GM23338 (cell line): ENCODE measurements around the gene CCDC187. TPM values are rescaled to one million over a fixed set of nuclear protein-coding genes. Genes with fewer than 3 reads are reported as not detected.
"Not testable (repeated sequence)": the region's sequence is repeated elsewhere in the genome, so short reads cannot be mapped to it uniquely, and the experiment has no call there.

Source experiments
- ATAC-seq: fragments of 200-7000 bp; cut with Tn5 transposase; 3 replicates; pipeline ENCODE4 v1.9.1; 2020
- DNase-seq: peaks from one replicate; pipeline ENCODE4 v3.0.0-alpha.2; 2015; ENCODE audit warnings: low spot score
- H2AFZ ChIP-seq: fragments of 200-600 bp; sonication (generic); 2 replicates; pipeline ENCODE4 v1.8.0; 2016; ENCODE audit warnings: antibody characterized with exemption, mild to moderate bottlenecking, moderate library complexity
- H3F3A ChIP-seq: fragments of 200-600 bp; sonication (generic); replicated peaks from 2 replicates; pipeline ENCODE4 v1.8.0; 2017; ENCODE audit warnings: antibody characterized with exemption, mixed run types, low read depth
- H3K27ac ChIP-seq: fragments of 200-600 bp; sonication (generic); 2 replicates; pipeline ENCODE4 v1.6.1; 2016; ENCODE audit warnings: low read depth
- H3K27me3 ChIP-seq: fragments of 200-600 bp; sonication (generic); 2 replicates; pipeline ENCODE4 v1.8.0; 2016; ENCODE audit warnings: mild to moderate bottlenecking, mixed run types, moderate library complexity; ENCODE audit not compliant: insufficient read depth
- H3K36me3 ChIP-seq: fragments of 200-600 bp; sonication (generic); 2 replicates; pipeline ENCODE4 v1.8.0; 2016; ENCODE audit warnings: mild to moderate bottlenecking; ENCODE audit not compliant: insufficient read depth
- H3K4me1 ChIP-seq: fragments of 200-600 bp; sonication (generic); 2 replicates; pipeline ENCODE4 v1.8.0; 2016; ENCODE audit warnings: mild to moderate bottlenecking, moderate library complexity; ENCODE audit not compliant: insufficient read depth
- H3K4me2 ChIP-seq: fragments of 200-600 bp; sonication (generic); 2 replicates; pipeline ENCODE4 v1.7.1; 2017; ENCODE audit warnings: mixed run types
- H3K4me3 ChIP-seq: fragments of 200-600 bp; sonication (generic); 2 replicates; pipeline ENCODE4 v1.6.1; 2016; ENCODE audit warnings: mixed run types
- H3K79me2 ChIP-seq: fragments of 200-600 bp; sonication (generic); replicated peaks from 2 replicates; pipeline ENCODE4 v1.8.0; 2017; ENCODE audit warnings: mild to moderate bottlenecking; ENCODE audit not compliant: insufficient read depth
- H3K9me2 ChIP-seq: fragments of 200-600 bp; sonication (generic); 2 replicates; pipeline ENCODE4 v1.8.0; 2017; ENCODE audit not compliant: insufficient read depth
- H4K20me1 ChIP-seq: fragments of 200-600 bp; sonication (generic); replicated peaks from 2 replicates; pipeline ENCODE4 v1.8.0; 2017; ENCODE audit warnings: mild to moderate bottlenecking; ENCODE audit not compliant: insufficient read depth
- H3K27ac Mint-ChIP-seq: 2 replicates; pipeline ENCODE4 v1.8.0; 2020; ENCODE audit warnings: inconsistent platforms, mild to moderate bottlenecking, moderate library complexity, mixed read lengths
- H3K27me3 Mint-ChIP-seq: 3 replicates; pipeline ENCODE4 v1.8.0; 2022; ENCODE audit warnings: low read depth, mild to moderate bottlenecking, moderate library complexity, mixed read lengths, inconsistent platforms; ENCODE audit not compliant: insufficient read depth, poor library complexity
- H3K36me3 Mint-ChIP-seq: 3 replicates; pipeline ENCODE4 v1.8.0; 2021; ENCODE audit warnings: low read depth, mild to moderate bottlenecking, inconsistent platforms, moderate library complexity, mixed read lengths
- H3K4me1 Mint-ChIP-seq: 3 replicates; pipeline ENCODE4 v1.8.0; 2020; ENCODE audit warnings: mild to moderate bottlenecking, inconsistent platforms, mixed read lengths
- H3K4me3 Mint-ChIP-seq: 3 replicates; pipeline ENCODE4 v1.8.0; 2021; ENCODE audit warnings: moderate library complexity, mild to moderate bottlenecking, inconsistent platforms, mixed read lengths
- H3K9me3 Mint-ChIP-seq: 3 replicates; pipeline ENCODE4 v1.8.0; 2020; ENCODE audit warnings: moderate library complexity, mild to moderate bottlenecking, inconsistent platforms, mixed read lengths
- CREB1 ChIP-seq: fragments of 250-450 bp; sonication (Bioruptor Pico); IDR thresholded peaks from 2 replicates; pipeline ENCODE4 v1.5.0; 2020; ENCODE audit warnings: low read depth, mild to moderate bottlenecking, moderate library complexity
- EZH2 ChIP-seq: fragments of 200-600 bp; sonication (generic); IDR thresholded peaks from one replicate; pipeline ENCODE4 v1.8.0; 2017; ENCODE audit warnings: antibody characterized with exemption, mild to moderate bottlenecking, low read depth; ENCODE audit not compliant: unreplicated experiment
- EZH2phosphoT487 ChIP-seq: fragments of 200-600 bp; sonication (generic); IDR thresholded peaks from one replicate; pipeline ENCODE4 v1.8.1; 2018; ENCODE audit warnings: antibody characterized with exemption; ENCODE audit not compliant: unreplicated experiment
- JUNB ChIP-seq: IDR thresholded peaks from one replicate; pipeline ENCODE4 v1.6.1; 2016; ENCODE audit warnings: antibody characterized with exemption; ENCODE audit not compliant: unreplicated experiment
- POLR2AphosphoS5 ChIP-seq: IDR thresholded peaks from 2 replicates; pipeline ENCODE4 v1.6.1; 2016; ENCODE audit warnings: antibody characterized with exemption, low read depth
- STAT1 ChIP-seq: IDR thresholded peaks from one replicate; pipeline ENCODE4 v1.6.1; 2016; ENCODE audit warnings: antibody characterized with exemption; ENCODE audit not compliant: unreplicated experiment
- ZNF331 ChIP-seq: fragments of 250-450 bp; sonication (Bioruptor Pico); IDR thresholded peaks from 2 replicates; pipeline ENCODE4 v1.5.0; 2020; ENCODE audit warnings: low read depth, mild to moderate bottlenecking, moderate library complexity
- polyA plus RNA-seq: library from polyadenylated mRNA; unstranded; fragments of >200 nt; fragmentation: Nextera tagmentation; extraction: Ambion mirVana; gene quantifications from 2 replicates; pipeline ENCODE4 v1.2.1, GENCODE V29; 2016
- total RNA-seq: library from RNA; depleted of rRNA; stranded (reverse); fragments of >200 nt; shearing (Covaris generic); gene quantifications from 2 replicates; pipeline ENCODE4 v1.2.3, GENCODE V29; 2014
- TF ChIP-seq, protein P1 (sequence below): fragments of 250-450 bp; sonication (Bioruptor Pico); IDR thresholded peaks from 2 replicates; pipeline ENCODE4 v1.5.0; 2020; ENCODE audit warnings: mild to moderate bottlenecking, moderate library complexity
- TF ChIP-seq, protein P2 (sequence below): IDR thresholded peaks from one replicate; pipeline ENCODE4 v1.6.1; 2018; ENCODE audit warnings: antibody characterized with exemption; ENCODE audit not compliant: unreplicated experiment

CCDC187 gene
- total and polyA plus RNA-seq, 2 experiments from 2014 or later: 0.14 TPM; not detected in 1

- TF ChIP-seq, protein P1, sequence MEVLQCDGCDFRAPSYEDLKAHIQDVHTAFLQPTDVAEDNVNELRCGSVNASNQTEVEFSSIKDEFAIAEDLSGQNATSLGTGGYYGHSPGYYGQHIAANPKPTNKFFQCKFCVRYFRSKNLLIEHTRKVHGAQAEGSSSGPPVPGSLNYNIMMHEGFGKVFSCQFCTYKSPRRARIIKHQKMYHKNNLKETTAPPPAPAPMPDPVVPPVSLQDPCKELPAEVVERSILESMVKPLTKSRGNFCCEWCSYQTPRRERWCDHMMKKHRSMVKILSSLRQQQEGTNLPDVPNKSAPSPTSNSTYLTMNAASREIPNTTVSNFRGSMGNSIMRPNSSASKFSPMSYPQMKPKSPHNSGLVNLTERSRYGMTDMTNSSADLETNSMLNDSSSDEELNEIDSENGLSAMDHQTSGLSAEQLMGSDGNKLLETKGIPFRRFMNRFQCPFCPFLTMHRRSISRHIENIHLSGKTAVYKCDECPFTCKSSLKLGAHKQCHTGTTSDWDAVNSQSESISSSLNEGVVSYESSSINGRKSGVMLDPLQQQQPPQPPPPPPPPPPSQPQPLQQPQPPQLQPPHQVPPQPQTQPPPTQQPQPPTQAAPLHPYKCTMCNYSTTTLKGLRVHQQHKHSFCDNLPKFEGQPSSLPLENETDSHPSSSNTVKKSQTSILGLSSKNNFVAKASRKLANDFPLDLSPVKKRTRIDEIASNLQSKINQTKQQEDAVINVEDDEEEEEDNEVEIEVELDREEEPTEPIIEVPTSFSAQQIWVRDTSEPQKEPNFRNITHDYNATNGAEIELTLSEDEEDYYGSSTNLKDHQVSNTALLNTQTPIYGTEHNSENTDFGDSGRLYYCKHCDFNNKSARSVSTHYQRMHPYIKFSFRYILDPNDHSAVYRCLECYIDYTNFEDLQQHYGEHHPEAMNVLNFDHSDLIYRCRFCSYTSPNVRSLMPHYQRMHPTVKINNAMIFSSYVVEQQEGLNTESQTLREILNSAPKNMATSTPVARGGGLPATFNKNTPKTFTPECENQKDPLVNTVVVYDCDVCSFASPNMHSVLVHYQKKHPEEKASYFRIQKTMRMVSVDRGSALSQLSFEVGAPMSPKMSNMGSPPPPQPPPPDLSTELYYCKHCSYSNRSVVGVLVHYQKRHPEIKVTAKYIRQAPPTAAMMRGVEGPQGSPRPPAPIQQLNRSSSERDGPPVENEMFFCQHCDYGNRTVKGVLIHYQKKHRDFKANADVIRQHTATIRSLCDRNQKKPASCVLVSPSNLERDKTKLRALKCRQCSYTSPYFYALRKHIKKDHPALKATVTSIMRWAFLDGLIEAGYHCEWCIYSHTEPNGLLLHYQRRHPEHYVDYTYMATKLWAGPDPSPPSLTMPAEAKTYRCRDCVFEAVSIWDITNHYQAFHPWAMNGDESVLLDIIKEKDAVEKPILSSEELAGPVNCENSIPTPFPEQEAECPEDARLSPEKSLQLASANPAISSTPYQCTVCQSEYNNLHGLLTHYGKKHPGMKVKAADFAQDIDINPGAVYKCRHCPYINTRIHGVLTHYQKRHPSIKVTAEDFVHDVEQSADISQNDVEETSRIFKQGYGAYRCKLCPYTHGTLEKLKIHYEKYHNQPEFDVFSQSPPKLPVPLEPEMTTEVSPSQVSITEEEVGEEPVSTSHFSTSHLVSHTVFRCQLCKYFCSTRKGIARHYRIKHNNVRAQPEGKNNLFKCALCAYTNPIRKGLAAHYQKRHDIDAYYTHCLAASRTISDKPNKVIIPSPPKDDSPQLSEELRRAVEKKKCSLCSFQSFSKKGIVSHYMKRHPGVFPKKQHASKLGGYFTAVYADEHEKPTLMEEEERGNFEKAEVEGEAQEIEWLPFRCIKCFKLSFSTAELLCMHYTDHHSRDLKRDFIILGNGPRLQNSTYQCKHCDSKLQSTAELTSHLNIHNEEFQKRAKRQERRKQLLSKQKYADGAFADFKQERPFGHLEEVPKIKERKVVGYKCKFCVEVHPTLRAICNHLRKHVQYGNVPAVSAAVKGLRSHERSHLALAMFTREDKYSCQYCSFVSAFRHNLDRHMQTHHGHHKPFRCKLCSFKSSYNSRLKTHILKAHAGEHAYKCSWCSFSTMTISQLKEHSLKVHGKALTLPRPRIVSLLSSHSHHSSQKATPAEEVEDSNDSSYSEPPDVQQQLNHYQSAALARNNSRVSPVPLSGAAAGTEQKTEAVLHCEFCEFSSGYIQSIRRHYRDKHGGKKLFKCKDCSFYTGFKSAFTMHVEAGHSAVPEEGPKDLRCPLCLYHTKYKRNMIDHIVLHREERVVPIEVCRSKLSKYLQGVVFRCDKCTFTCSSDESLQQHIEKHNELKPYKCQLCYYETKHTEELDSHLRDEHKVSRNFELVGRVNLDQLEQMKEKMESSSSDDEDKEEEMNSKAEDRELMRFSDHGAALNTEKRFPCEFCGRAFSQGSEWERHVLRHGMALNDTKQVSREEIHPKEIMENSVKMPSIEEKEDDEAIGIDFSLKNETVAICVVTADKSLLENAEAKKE (CRISPR knock-in tag): no peak
- TF ChIP-seq EZH2 (no peak), JUNB (no peak), CREB1 (CRISPR knock-in tag) (no peak), STAT1 (no peak), POLR2AphosphoS5 (no peak), ZNF331 (CRISPR knock-in tag) (no peak), EZH2phosphoT487 (no peak)
- TF ChIP-seq, protein P2, sequence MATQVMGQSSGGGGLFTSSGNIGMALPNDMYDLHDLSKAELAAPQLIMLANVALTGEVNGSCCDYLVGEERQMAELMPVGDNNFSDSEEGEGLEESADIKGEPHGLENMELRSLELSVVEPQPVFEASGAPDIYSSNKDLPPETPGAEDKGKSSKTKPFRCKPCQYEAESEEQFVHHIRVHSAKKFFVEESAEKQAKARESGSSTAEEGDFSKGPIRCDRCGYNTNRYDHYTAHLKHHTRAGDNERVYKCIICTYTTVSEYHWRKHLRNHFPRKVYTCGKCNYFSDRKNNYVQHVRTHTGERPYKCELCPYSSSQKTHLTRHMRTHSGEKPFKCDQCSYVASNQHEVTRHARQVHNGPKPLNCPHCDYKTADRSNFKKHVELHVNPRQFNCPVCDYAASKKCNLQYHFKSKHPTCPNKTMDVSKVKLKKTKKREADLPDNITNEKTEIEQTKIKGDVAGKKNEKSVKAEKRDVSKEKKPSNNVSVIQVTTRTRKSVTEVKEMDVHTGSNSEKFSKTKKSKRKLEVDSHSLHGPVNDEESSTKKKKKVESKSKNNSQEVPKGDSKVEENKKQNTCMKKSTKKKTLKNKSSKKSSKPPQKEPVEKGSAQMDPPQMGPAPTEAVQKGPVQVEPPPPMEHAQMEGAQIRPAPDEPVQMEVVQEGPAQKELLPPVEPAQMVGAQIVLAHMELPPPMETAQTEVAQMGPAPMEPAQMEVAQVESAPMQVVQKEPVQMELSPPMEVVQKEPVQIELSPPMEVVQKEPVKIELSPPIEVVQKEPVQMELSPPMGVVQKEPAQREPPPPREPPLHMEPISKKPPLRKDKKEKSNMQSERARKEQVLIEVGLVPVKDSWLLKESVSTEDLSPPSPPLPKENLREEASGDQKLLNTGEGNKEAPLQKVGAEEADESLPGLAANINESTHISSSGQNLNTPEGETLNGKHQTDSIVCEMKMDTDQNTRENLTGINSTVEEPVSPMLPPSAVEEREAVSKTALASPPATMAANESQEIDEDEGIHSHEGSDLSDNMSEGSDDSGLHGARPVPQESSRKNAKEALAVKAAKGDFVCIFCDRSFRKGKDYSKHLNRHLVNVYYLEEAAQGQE: no peak
These were observed 66.2 kb downstream of the CCDC187 start (continued) for GRCh38 chr9:136237486-136238341.

DNA sequence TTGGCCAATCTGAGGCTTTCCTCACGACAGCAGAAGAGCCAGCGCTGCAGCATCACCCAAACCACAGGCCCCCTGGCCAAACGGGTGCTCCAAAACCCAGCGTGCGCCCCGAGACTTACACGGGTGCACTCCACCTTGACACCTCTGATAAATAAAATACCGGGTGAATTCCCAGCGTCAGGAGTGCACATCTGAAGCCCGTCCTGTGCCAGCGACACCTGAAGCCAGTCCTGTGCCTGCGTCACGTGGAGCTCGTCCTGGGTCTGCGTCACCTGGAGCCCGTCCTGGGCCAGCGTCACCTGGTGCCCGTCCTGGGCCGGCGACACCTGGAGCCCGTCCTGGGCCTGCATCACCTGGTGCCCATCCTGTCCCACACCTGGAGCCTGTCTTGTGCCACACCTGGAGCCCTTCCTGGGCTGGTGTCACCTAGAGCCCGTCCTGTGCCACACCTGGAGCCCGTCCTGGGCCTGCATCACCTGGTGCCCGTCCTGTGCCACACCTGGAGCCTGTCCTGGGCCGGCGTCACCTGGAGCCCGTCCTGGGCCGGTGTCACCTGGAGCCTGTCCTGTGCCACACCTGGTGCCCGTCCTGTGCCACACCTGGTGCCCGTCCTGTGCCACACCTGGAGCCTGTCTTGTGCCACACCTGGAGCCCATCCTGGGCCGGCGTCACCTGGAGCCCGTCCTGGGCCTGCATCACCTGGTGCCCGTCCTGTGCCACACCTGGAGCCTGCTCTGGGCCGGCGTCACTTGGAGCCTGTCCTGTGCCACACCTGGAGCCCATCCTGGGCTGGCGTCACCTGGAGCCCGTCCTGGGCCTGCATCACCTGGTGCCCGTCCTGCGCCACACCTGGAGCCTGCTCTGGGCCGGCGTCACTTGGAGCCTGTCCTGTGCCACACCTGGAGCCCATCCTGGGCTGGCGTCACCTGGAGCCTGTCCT is 67.2 kb downstream of the CCDC187 start:
- not testable (repeated sequence) for H3K27me3 Mint-ChIP-seq, H3K4me3 Mint-ChIP-seq, H3K4me3 ChIP-seq, H3F3A ChIP-seq, H3K27me3 ChIP-seq, ATAC-seq, H3K27ac Mint-ChIP-seq, H3K4me1 ChIP-seq, H2AFZ ChIP-seq, H3K9me2 ChIP-seq, H3K36me3 Mint-ChIP-seq, H3K27ac ChIP-seq, H3K4me2 ChIP-seq, H3K9me3 Mint-ChIP-seq, H3K36me3 ChIP-seq, DNase-seq
- peaks cover 15% of the 10 kb centered on the region for H3K4me1 Mint-ChIP-seq
- H3K79me2 ChIP-seq: peaks cover 83% of the 10 kb centered on the region
- H4K20me1 ChIP-seq: peaks cover 33% of the 10 kb centered on the region
